Measurements from ENCODE around the gene TMEM119.
A peak's percentile ranks its signal among the peaks of the same experiment; 100 is the strongest.

The TMEM119 gene

GRCh38 chr12:108597559-108598471 lies at the start of gene TMEM119:
Gene TMEM119 (minus strand): TSS chr12:108598084. CDS start chr12:108592383, 5,701 bp downstream.
- no peak for DNase-seq

GRCh38 chr12:108646600-108647579 lies 49.0 kb upstream of the TMEM119 start:
- no peak for DNase-seq

GRCh38 chr12:108645686-108646599 lies 48.1 kb upstream of the TMEM119 start:
- DNase-seq = no peak

GRCh38 chr12:108644811-108645120 lies 46.9 kb upstream of the TMEM119 start:
- DNase-seq = no peak

- no peak for DNase-seq
Observed at GRCh38 chr12:108643941-108644810, 46.3 kb upstream of the TMEM119 start.

GRCh38 chr12:108642899-108643654 lies 45.2 kb upstream of the TMEM119 start:
- no peak for DNase-seq

GRCh38 chr12:108642269-108642870 lies 44.5 kb upstream of the TMEM119 start:
- no peak for DNase-seq

GRCh38 chr12:108641446-108642268 lies 43.8 kb upstream of the TMEM119 start:
- DNase-seq = no peak

- DNase-seq = no peak
Observed at GRCh38 chr12:108640802-108641445, 43.0 kb upstream of the TMEM119 start.

GRCh38 chr12:108638997-108639822 lies 41.3 kb upstream of the TMEM119 start:
- no peak for DNase-seq

- peak; percentile 35 for DNase-seq
Observed at GRCh38 chr12:108638141-108638827, 40.4 kb upstream of the TMEM119 start.

GRCh38 chr12:108637222-108637971 lies 39.5 kb upstream of the TMEM119 start:
- no peak for DNase-seq

- no peak for DNase-seq
Observed at GRCh38 chr12:108635997-108636808, 38.3 kb upstream of the TMEM119 start.

GRCh38 chr12:108635201-108635996 lies 37.5 kb upstream of the TMEM119 start:
- peak; percentile 74 for DNase-seq

- peak; percentile 71 for DNase-seq
Observed at GRCh38 chr12:108634341-108634751, 36.5 kb upstream of the TMEM119 start.

Data from CD4-positive, alpha-beta T cell treated with Interleukin-15 for 1 hour (primary cell).